Endodermal cell (in vitro differentiated cells): ENCODE measurements around the gene DYNC2H1. TPM values are rescaled to one million over a fixed set of nuclear protein-coding genes. Genes with fewer than 3 reads are reported as not detected.

Experiments used
- DNase-seq: peaks from one replicate; pipeline ENCODE4 v3.0.0-alpha.2; 2017
- H3K27ac ChIP-seq: 2 replicates; pipeline ENCODE4 v1.5.1; 2013; ENCODE audit warnings: mild to moderate bottlenecking, low read depth, low read length, moderate library complexity
- H3K27me3 ChIP-seq: 2 replicates; pipeline ENCODE4 v1.6.1; 2013; ENCODE audit warnings: mild to moderate bottlenecking, low read length, moderate library complexity; ENCODE audit not compliant: insufficient read depth, control insufficient read depth, poor library complexity, severe bottlenecking
- H3K36me3 ChIP-seq: 2 replicates; pipeline ENCODE4 v1.7.0; 2013; ENCODE audit warnings: mild to moderate bottlenecking, low read length, moderate library complexity; ENCODE audit not compliant: control insufficient read depth, insufficient read depth
- H3K4me1 ChIP-seq: one replicate; pipeline ENCODE4 v1.7.0; 2013; ENCODE audit warnings: low read length; ENCODE audit not compliant: control insufficient read depth, insufficient read depth
- H3K4me3 ChIP-seq: 2 replicates; pipeline ENCODE4 v1.5.1; 2013; ENCODE audit warnings: mild to moderate bottlenecking, low read length, moderate library complexity
- H3K9ac ChIP-seq: 2 replicates; pipeline ENCODE4 v1.6.1; 2013; ENCODE audit warnings: mild to moderate bottlenecking, low read length, moderate library complexity; ENCODE audit not compliant: poor library complexity, severe bottlenecking; ENCODE audit errors: extremely low read depth
- H3K9me3 ChIP-seq: 2 replicates; pipeline ENCODE4 v1.6.1; 2013; ENCODE audit warnings: mild to moderate bottlenecking, low read length, moderate library complexity; ENCODE audit not compliant: control insufficient read depth
- H3K27ac Mint-ChIP-seq: 2 replicates; pipeline ENCODE4 v1.8.0; 2020; ENCODE audit warnings: mixed read lengths
- H3K27me3 Mint-ChIP-seq: 2 replicates; pipeline ENCODE4 v1.8.0; 2021; ENCODE audit warnings: mild to moderate bottlenecking, mixed read lengths; ENCODE audit not compliant: insufficient read depth
- H3K36me3 Mint-ChIP-seq: 2 replicates; pipeline ENCODE4 v1.8.0; 2020; ENCODE audit warnings: low read depth, mixed read lengths
- H3K4me1 Mint-ChIP-seq: 2 replicates; pipeline ENCODE4 v1.8.0; 2020; ENCODE audit warnings: mixed read lengths
- H3K4me3 Mint-ChIP-seq: 2 replicates; pipeline ENCODE4 v1.8.0; 2020; ENCODE audit warnings: mild to moderate bottlenecking, moderate library complexity, mixed read lengths
- H3K9me3 Mint-ChIP-seq: 2 replicates; pipeline ENCODE4 v1.8.0; 2020; ENCODE audit warnings: mild to moderate bottlenecking, mixed read lengths
- CTCF ChIP-seq: fragments of 200-600 bp; sonication (generic); conservative IDR thresholded peaks from 2 replicates; pipeline ENCODE4 v1.5.0; 2021; ENCODE audit warnings: antibody characterized with exemption, mild to moderate bottlenecking
- WGBS, 2 experiments: methylation state at CpG; one replicate each; pipeline versions ENCODE4 v1.1.5 to v1.1.7; 2013; ENCODE audit warnings: missing lambda C conversion rate in 2 of 2, mixed read lengths in 1 of 2; ENCODE audit not compliant: insufficient coverage in 1 of 2, insufficient read length in 1 of 2; 5-methylcytosine and 5-hydroxymethylcytosine counted together
- total RNA-seq, 2 donors: library from RNA; stranded (reverse); fragmentation: NEBNext Ultra II Directional in 1 of 2; extraction: Animal tissue kit (Norgen Biotek cat#: 25700) in 1 of 2; gene quantifications; 2 replicates in 1 of 2; 3 replicates in 1 of 2; pipeline ENCODE4 v1.2.1, GENCODE V29; 2021

The DYNC2H1 gene
- total RNA-seq, 2 donors from 2014 or later: 21.1 to 31.9 TPM

- Histone ChIP-seq H3K36me3 (no peaks in the 10 kb centered on the region), H3K4me3 (no peak overlapping the region), H3K27ac (no peak overlapping the region), H3K9ac (no peak overlapping the region), H3K9me3 (no peaks in the 10 kb centered on the region), H3K4me1 (no peaks in the 10 kb centered on the region), H3K27me3 (no peaks in the 10 kb centered on the region)
- no peak overlapping the region for H3K4me3 Mint-ChIP-seq
- H3K27ac Mint-ChIP-seq: no peak overlapping the region
- TF ChIP-seq CTCF: no peak
- H3K4me1 Mint-ChIP-seq: no peaks in the 10 kb centered on the region
- DNase-seq: no peak
- H3K36me3 Mint-ChIP-seq: no peaks in the 10 kb centered on the region
- H3K27me3 Mint-ChIP-seq: no peaks in the 10 kb centered on the region
- WGBS, 2 experiments: 86 to 94% methylated on average over 3 of the region's 3 CpGs
- no peaks in the 10 kb centered on the region for H3K9me3 Mint-ChIP-seq
Observed at GRCh38 chr11:103406357-103406756, 297.1 kb downstream of the DYNC2H1 start.

- no peak overlapping the region for H3K4me3 ChIP-seq
- Mint-ChIP-seq H3K4me1 (no peaks in the 10 kb centered on the region), H3K27ac (no peak overlapping the region), H3K4me3 (no peak overlapping the region), H3K27me3 (no peaks in the 10 kb centered on the region), H3K9me3 (no peaks in the 10 kb centered on the region), H3K36me3 (no peaks in the 10 kb centered on the region)
- no peak overlapping the region for H3K9ac ChIP-seq
- no peaks in the 10 kb centered on the region for H3K36me3 ChIP-seq
- H3K27me3 ChIP-seq: no peaks in the 10 kb centered on the region
- TF ChIP-seq CTCF: no peak
- H3K9me3 ChIP-seq: no peaks in the 10 kb centered on the region
- no peak for DNase-seq
- H3K4me1 ChIP-seq: no peaks in the 10 kb centered on the region
- H3K27ac ChIP-seq: no peak overlapping the region
- WGBS, 2 experiments: 83 to 99% methylated on average over 1 to 2 of the region's 2 CpGs
Observed at GRCh38 chr11:103407641-103408040, 298.4 kb downstream of the DYNC2H1 start.

- no peaks in the 10 kb centered on the region for H3K4me1 Mint-ChIP-seq
- no peak for TF ChIP-seq CTCF
- Histone ChIP-seq H3K4me3 (no peak overlapping the region), H3K27ac (no peak overlapping the region), H3K36me3 (no peaks in the 10 kb centered on the region), H3K4me1 (no peaks in the 10 kb centered on the region), H3K9ac (no peak overlapping the region), H3K9me3 (no peaks in the 10 kb centered on the region), H3K27me3 (no peaks in the 10 kb centered on the region)
- H3K9me3 Mint-ChIP-seq: no peaks in the 10 kb centered on the region
- H3K36me3 Mint-ChIP-seq: no peaks in the 10 kb centered on the region
- WGBS, 2 experiments: no CpG with 5 or more reads among the region's 1 CpG
- no peak overlapping the region for H3K27ac Mint-ChIP-seq
- H3K27me3 Mint-ChIP-seq: no peaks in the 10 kb centered on the region
- no peak for DNase-seq
- no peak overlapping the region for H3K4me3 Mint-ChIP-seq
Observed at GRCh38 chr11:103413266-103413888, 304.2 kb downstream of the DYNC2H1 start.
